ENCODE data around the gene FAM161A.

Gene FAM161A

GRCh38 chr2:61785583-61785982 lies 68.3 kb downstream of the FAM161A start:
- DNase-seq (ENCODE audit: low read depth): no peak

- no peak for DNase-seq (ENCODE audit: low read depth)
Observed at GRCh38 chr2:61784643-61785042, 69.2 kb downstream of the FAM161A start.

- no peak for DNase-seq (ENCODE audit: low read depth)
Observed at GRCh38 chr2:61775956-61776570, 77.8 kb downstream of the FAM161A start.

All from activated T-helper 9 cell treated with anti-CD3 and anti-CD28 coated beads, Interleukin-2, amount 50 U/mL, for 16 hours (primary cell).